DND-41 (cell line): ENCODE results near the gene PARVA.

Experiments
- EZH2 ChIP-seq: IDR thresholded peaks from 3 replicates; pipeline ENCODE4 v1.6.1; 2012; ENCODE audit warnings: borderline replicate concordance, low read depth, mild to moderate bottlenecking, moderate library complexity, low read length, inconsistent platforms; ENCODE audit not compliant: severe bottlenecking
- TF ChIP-seq, protein P1 (sequence below): IDR thresholded peaks from 2 replicates; pipeline ENCODE4 v1.5.1; 2012; ENCODE audit warnings: borderline replicate concordance, low read length, moderate library complexity, mild to moderate bottlenecking; ENCODE audit not compliant: poor library complexity, severe bottlenecking; ENCODE audit errors: extremely low read depth

DNA sequence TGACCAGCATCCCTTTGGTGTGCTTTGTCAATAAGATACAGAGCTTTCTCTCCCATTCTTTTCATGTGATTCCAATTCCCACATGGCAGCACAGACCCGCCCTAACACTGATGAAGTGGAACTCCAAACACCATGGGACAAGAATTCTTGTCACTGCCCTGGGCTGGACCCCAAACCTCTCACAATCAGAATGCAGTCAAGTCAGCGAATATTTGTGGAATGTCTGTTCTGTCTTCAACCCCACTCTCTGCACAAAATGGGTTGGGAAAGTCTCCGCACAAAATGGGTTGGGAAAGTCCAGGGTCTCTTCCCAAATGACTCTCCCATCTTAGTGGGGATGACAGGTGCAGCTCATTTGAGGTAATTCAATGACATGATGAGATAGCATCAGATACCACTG lies 157.9 kb downstream of the PARVA start:
- TF ChIP-seq, protein P1, sequence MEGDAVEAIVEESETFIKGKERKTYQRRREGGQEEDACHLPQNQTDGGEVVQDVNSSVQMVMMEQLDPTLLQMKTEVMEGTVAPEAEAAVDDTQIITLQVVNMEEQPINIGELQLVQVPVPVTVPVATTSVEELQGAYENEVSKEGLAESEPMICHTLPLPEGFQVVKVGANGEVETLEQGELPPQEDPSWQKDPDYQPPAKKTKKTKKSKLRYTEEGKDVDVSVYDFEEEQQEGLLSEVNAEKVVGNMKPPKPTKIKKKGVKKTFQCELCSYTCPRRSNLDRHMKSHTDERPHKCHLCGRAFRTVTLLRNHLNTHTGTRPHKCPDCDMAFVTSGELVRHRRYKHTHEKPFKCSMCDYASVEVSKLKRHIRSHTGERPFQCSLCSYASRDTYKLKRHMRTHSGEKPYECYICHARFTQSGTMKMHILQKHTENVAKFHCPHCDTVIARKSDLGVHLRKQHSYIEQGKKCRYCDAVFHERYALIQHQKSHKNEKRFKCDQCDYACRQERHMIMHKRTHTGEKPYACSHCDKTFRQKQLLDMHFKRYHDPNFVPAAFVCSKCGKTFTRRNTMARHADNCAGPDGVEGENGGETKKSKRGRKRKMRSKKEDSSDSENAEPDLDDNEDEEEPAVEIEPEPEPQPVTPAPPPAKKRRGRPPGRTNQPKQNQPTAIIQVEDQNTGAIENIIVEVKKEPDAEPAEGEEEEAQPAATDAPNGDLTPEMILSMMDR: no peak
- no peak for TF ChIP-seq EZH2
